Astrocyte of the cerebellum (primary cell): ENCODE measurements around the gene SNX25.

Experiments used
- DNase-seq: peaks from one replicate; pipeline ENCODE4 v3.0.0-alpha.2; 2011; ENCODE audit warnings: low read depth
- H3K4me3 ChIP-seq: 2 replicates; pipeline ENCODE4 v1.5.1; 2011; ENCODE audit warnings: mild to moderate bottlenecking, low read depth, low read length, moderate library complexity
- in situ Hi-C: cut with HindIII; loops from 2 replicates; pipeline ENCODE4 v1.10.0; 2017; ENCODE audit warnings: low sequenced_read_pairs
- TF ChIP-seq, protein P1 (sequence below): IDR thresholded peaks from 2 replicates; pipeline ENCODE4 v1.5.1; 2012; ENCODE audit warnings: low read length, low read depth, moderate library complexity, mild to moderate bottlenecking; ENCODE audit errors: missing control alignments

SNX25 gene

GRCh38 chr4:185332575-185333464 is 123.4 kb downstream of the SNX25 start:
- TF ChIP-seq, protein P1, sequence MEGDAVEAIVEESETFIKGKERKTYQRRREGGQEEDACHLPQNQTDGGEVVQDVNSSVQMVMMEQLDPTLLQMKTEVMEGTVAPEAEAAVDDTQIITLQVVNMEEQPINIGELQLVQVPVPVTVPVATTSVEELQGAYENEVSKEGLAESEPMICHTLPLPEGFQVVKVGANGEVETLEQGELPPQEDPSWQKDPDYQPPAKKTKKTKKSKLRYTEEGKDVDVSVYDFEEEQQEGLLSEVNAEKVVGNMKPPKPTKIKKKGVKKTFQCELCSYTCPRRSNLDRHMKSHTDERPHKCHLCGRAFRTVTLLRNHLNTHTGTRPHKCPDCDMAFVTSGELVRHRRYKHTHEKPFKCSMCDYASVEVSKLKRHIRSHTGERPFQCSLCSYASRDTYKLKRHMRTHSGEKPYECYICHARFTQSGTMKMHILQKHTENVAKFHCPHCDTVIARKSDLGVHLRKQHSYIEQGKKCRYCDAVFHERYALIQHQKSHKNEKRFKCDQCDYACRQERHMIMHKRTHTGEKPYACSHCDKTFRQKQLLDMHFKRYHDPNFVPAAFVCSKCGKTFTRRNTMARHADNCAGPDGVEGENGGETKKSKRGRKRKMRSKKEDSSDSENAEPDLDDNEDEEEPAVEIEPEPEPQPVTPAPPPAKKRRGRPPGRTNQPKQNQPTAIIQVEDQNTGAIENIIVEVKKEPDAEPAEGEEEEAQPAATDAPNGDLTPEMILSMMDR, result no peak
- H3K4me3 ChIP-seq, result no peak overlapping the region
- in situ Hi-C loops, result no loop called here
- no peak for DNase-seq

DNA sequence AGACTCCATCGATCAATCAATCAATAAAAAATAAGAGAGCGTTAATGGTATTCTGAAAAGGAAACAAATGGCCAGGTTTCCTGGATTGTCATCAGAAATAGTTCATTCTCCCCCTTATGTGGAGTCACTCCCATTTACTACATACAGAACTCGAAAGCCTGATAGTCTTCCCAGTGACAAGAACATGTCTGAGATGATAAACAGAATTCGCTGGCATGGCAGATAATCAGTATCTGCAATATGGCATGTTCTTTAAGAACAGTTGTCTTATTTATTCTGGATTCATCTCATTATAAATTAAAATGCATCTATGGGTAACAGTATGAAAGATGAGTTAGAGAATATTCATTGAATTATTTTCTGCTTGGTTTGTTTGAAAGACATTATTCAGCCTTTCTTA is 124.9 kb downstream of the SNX25 start:
- TF ChIP-seq, protein P1, result no peak
- DNase-seq, result no peak
- in situ Hi-C loops, result no loop called here
- H3K4me3 ChIP-seq, result no peak overlapping the region

- no peak for DNase-seq
- TF ChIP-seq, protein P1, result no peak
- in situ Hi-C loops, result no loop called here
- H3K4me3 ChIP-seq, result no peak overlapping the region
Observed at GRCh38 chr4:185335579-185335978, 126.2 kb downstream of the SNX25 start.

- DNase-seq, result no peak
- in situ Hi-C loops, result no loop called here
- TF ChIP-seq, protein P1, result no peak
- H3K4me3 ChIP-seq, result no peak overlapping the region
Observed at GRCh38 chr4:185339941-185340340, 130.5 kb downstream of the SNX25 start.

DNA sequence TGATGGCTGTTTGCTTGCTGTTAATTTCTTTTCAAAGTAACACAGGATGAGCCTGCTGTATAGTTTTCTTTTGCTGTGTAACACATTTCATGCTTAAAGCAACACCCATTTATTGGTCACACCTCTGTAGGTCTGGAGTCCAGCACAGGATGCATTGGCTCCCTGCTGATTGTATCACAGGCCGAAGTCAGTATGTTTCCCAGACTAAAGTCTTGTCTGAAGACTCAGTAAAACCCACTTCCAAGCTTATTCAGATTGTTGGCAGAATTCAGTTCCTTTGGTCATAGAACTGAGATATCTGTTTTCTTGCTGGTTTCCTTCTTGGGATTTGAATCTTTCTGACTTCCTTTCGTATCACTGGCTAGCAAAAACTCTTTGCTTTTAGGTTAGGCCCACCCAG is 132.0 kb downstream of the SNX25 start:
- H3K4me3 ChIP-seq, result no peak overlapping the region
- DNase-seq, result no peak
- TF ChIP-seq, protein P1, result no peak
- in situ Hi-C loops, result no loop called here

- no peak for DNase-seq
- no peak overlapping the region for H3K4me3 ChIP-seq
- in situ Hi-C loops, result no loop called here
- TF ChIP-seq, protein P1, result no peak
Observed at GRCh38 chr4:185341841-185342240, 132.4 kb downstream of the SNX25 start.
